Right lobe of liver (tissue), 6 donors: ENCODE results near the gene LSP1. TPM values are rescaled to one million over a fixed set of nuclear protein-coding genes. Genes with fewer than 3 reads are reported as not detected.

Experiments used
- ATAC-seq, 4 donors: fragments of 200-7000 bp; cut with Tn5 transposase; one replicate each; pipeline ENCODE4 v1.9.1; 2020; ENCODE audit warnings: mild to moderate bottlenecking in 4 of 4, moderate library complexity in 4 of 4
- DNase-seq, 3 donors: peaks; one replicate each; pipeline ENCODE4 v3.0.0-alpha.2; 2020
- H3K27ac ChIP-seq, 3 donors: fragments of 200-600 bp; one replicate each; pipeline ENCODE4 v1.8.0; 2022
- H3K27me3 ChIP-seq, 2 donors: fragments of 200-600 bp; one replicate each; pipeline ENCODE4 v1.8.0; 2022
- H3K36me3 ChIP-seq, 4 donors: fragments of 200-600 bp; sonication (generic) in 1 of 4; one replicate each; pipeline versions ENCODE4 v1.5.1 to v1.8.0; 2017 to 2022; ENCODE audit warnings: control low read depth in 1 of 4
- H3K4me1 ChIP-seq, 4 donors: fragments of 200-600 bp; sonication (generic) in 1 of 4; one replicate each; pipeline versions ENCODE4 v1.5.1 to v1.8.0; 2017 to 2022; ENCODE audit warnings: control low read depth in 1 of 4
- H3K4me3 ChIP-seq, 3 donors: fragments of 200-600 bp; one replicate each; pipeline ENCODE4 v1.8.0; 2022
- H3K9me3 ChIP-seq, 4 donors: fragments of 200-600 bp; sonication (generic) in 1 of 4; one replicate each; pipeline versions ENCODE4 v1.5.1 to v1.8.0; 2017 to 2022; ENCODE audit warnings: control low read depth in 1 of 4
- POLR2A ChIP-seq: fragments of 450-650 bp; IDR thresholded peaks from one replicate; pipeline ENCODE4 v1.6.1; 2017; ENCODE audit warnings: antibody characterized with exemption, mild to moderate bottlenecking
- WGBS: methylation state at CpG from one replicate; pipeline ENCODE4 v1.1.6; 2018; ENCODE audit warnings: low coverage, low lambda C conversion rate; ENCODE audit not compliant: insufficient coverage; ENCODE audit errors: missing lambda C conversion rate; 5-methylcytosine and 5-hydroxymethylcytosine counted together
- intact Hi-C, 2 donors: fragments of 100-400 bp; cut with DNase I; formaldehyde crosslinking; loops; one replicate each; pipeline versions ENCODE4 v1.11.2 to v1.14.1; 2022
- total RNA-seq, 6 experiments: library from RNA; depleted of rRNA in 2 of 6; stranded (reverse); fragments of >200 nt in 2 of 6; fragmentation: NEBNext Ultra II Directional in 3 of 6; extraction: Animal tissue kit (Norgen Biotek cat#: 25700) in 3 of 6; gene quantifications; one replicate each; pipeline versions ENCODE4 v1.1.0 to v1.2.4, GENCODE V29; 2016 to 2023
- TF ChIP-seq, protein P1 (sequence below), 4 donors: fragments of 200-600 bp in 3 of 4; fragments of 450-650 bp in 1 of 4; IDR thresholded peaks; one replicate each; pipeline versions ENCODE4 v1.5.1 to v1.8.0; 2016 to 2022; ENCODE audit warnings: antibody characterized with exemption in 4 of 4, mild to moderate bottlenecking in 2 of 4
- donor health status: DM: no; HTN: yes; CAD: no.
- donor health status: DM: no; HTN: no; CAD: no.
- donor health status: DM: no; HTN: no; CAD: no.
- donor health status: DM: no; HTN: yes; CAD: no.
- donor health status: DM: no; HTN: yes; CAD: no.

Gene LSP1
- total RNA-seq, 6 experiments from 2014 or later: 2.3 to 20.6 (median 8.8) TPM

DNA sequence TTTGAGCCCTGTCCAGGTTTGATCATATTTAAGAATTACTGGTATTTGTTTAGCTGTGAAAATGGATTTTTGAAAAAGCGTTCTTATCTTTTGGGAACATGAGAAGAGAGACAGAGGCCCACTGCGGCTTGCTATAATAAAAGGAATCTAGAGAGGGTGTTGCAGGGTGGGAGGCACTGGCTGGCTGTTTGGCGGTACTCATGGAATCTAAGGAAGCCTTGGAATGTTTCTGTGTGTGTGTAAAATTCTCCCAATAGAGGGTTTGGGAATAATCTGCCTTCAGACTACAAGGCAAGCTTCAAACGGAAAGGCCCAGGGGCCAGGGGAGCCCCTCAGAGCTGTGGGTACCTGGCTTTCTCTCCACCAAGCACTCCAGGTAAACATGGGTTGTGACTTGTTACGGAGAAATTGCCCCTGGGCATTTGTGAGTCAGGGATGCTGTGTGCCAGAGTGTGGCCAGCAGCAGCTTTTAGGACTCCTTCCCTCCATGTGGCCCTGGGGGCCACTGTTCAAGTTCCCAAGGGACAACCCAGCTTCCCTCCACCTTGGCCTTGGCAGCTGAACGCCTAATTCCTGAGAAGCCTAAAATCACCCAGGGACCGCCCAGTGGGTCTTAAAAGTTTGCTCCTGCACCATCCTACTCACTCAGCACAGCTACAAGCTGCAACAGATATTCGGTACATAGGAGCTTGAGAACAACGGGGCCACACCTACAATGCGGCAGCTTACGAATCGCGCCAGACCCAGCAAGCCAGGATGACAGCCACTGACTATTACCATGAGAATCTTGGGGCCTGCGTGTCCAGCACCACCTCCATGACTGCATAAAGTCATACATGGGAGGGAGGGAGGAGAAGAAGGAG lies 32.2 kb upstream of the LSP1 start:
- no peak overlapping the region for H3K27ac ChIP-seq
- DNase-seq (no peak), ATAC-seq (no peak)
- no peak for TF ChIP-seq POLR2A
- TF ChIP-seq, protein P1, sequence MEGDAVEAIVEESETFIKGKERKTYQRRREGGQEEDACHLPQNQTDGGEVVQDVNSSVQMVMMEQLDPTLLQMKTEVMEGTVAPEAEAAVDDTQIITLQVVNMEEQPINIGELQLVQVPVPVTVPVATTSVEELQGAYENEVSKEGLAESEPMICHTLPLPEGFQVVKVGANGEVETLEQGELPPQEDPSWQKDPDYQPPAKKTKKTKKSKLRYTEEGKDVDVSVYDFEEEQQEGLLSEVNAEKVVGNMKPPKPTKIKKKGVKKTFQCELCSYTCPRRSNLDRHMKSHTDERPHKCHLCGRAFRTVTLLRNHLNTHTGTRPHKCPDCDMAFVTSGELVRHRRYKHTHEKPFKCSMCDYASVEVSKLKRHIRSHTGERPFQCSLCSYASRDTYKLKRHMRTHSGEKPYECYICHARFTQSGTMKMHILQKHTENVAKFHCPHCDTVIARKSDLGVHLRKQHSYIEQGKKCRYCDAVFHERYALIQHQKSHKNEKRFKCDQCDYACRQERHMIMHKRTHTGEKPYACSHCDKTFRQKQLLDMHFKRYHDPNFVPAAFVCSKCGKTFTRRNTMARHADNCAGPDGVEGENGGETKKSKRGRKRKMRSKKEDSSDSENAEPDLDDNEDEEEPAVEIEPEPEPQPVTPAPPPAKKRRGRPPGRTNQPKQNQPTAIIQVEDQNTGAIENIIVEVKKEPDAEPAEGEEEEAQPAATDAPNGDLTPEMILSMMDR (IDR thresholded peaks at IDR 0.05): no peak
- intact Hi-C loops: no loop called here
- H3K4me3 ChIP-seq: no peak overlapping the region
- no peaks in the 10 kb centered on the region for H3K4me1 ChIP-seq
- no peaks in the 10 kb centered on the region for H3K36me3 ChIP-seq
- H3K27me3 ChIP-seq: no peaks in the 10 kb centered on the region
- 75% methylated on average over 9 of the region's 14 CpGs for WGBS
- H3K9me3 ChIP-seq: no peaks in the 10 kb centered on the region

DNA sequence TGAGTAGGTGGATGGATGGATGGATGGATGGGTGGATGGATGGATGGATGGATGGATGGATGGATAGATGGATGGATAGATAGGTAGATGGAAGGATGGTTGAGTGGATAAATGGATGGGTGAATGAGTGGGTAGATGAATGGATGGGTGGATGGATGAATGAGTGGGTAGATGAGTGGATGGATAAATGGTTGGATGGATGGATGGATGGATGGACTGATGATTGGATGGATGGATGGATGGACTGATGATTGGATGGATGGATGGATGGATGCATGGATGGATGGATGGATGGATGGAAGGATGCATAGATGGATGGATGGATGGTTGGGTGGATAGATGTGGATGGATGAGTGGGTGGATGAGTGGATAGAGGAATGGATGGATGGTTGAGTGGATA lies 31.3 kb upstream of the LSP1 start:
- no peak overlapping the region for H3K4me3 ChIP-seq

DNA sequence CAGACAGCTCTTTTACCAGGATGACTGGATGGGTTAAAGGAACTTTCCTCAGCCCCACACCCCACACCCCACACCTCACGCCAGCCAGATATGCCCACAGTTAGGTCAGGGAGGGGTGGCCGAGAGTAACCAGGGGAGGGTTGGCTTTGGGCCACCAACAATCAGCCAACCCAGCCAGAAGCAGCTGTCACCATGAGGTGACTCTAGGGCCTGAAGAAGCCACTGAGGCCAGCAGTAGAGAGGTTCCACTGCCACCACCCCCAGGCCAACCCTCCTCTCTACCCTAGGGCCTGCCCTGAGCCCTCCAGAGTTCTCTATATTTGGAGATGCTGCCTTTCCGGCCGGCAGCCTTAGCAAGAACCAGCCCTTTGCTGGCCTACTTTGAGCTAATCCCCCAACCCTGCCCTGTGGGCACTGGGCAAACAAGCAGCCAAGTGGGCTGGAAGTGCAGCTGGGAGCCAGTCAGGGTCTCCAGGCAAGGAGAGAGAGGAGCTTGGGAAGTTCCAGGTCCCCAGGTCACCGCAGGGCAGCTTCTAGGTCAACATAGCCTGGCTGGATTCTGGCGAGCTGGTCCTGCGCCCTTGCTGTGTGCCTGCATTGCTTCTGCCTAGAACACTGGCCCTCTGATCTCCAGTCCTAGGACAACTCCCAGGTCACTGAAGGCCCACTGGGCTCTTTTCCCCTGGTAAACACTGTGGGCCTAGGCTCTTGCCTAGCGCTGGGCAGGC lies 30.1 kb upstream of the LSP1 start:
- TF ChIP-seq, protein P1 (IDR thresholded peaks at IDR 0.05): no peak
- no peak for TF ChIP-seq POLR2A
- intact Hi-C loops: no loop called here
- no CpG with 5 or more reads among the region's 8 CpGs for WGBS
- no peaks in the 10 kb centered on the region for H3K27me3 ChIP-seq
- DNase-seq: no peak
- no peak overlapping the region for H3K27ac ChIP-seq
- H3K4me3 ChIP-seq: no peak overlapping the region
- no peak for ATAC-seq
- H3K9me3 ChIP-seq: no peaks in the 10 kb centered on the region
- no peaks in the 10 kb centered on the region for H3K36me3 ChIP-seq
- peaks cover 0 to 10% (median 2%) of the 10 kb centered on the region in 4 donors for H3K4me1 ChIP-seq

More for the DNA sequence above, 31.3 kb upstream of the LSP1 start:
- intact Hi-C loops: no loop called here
- Histone ChIP-seq H3K4me1 (peaks cover 0 to under 1% (median 0%) of the 10 kb centered on the region in 4 donors), H3K36me3 (no peaks in the 10 kb centered on the region), H3K27ac (no peak overlapping the region), H3K9me3 (no peaks in the 10 kb centered on the region), H3K27me3 (no peaks in the 10 kb centered on the region)
- TF ChIP-seq POLR2A: no peak
- TF ChIP-seq, protein P1 (IDR thresholded peaks at IDR 0.05): no peak
- no peak for ATAC-seq
- no peak for DNase-seq

DNA sequence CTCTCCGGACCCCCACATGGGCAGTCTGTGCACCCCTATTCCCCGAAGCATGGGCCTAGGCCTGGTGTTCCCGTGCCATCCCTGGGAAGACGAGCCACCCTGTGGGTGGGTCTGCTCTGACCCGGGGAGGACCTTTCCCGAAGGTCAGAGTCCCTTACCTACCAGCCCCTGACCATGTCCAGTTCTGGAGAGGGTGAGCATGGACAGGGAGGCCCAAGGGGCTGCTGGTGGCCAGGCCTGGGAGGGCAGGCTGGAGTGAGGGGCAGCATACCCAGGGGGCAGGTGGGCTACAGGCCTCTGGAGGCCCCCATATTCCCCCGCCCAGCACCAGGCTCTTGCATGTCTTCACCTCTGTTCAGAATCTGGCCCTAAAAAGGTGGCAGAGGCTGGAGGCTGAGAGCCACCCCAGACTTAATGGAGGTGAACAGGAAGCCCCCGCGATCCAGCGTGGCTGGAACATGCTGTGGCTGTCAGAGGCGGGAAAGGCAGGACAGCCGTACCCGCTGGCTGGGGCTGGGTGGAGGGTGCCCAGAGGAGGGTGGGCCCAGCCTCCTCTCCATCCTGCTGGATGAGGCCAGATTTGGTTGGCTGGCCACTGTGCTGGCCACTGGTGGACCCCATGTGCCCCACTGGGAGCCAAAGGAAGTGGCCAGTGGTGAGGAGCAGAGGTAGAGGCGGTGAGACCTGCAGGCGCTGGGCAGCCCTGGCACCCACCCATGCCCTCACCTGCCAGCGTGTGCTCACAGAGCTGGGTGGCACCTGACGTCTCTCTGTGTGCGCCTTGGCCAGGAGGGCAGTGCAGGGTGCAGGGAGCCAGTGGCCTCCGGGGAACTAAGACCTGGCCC lies 29.3 kb upstream of the LSP1 start:
- no peak for TF ChIP-seq POLR2A
- TF ChIP-seq, protein P1 (IDR thresholded peaks at IDR 0.05): no peak
- Histone ChIP-seq H3K27ac (no peak overlapping the region), H3K27me3 (no peaks in the 10 kb centered on the region), H3K4me1 (peaks cover 0 to 10% (median 2%) of the 10 kb centered on the region in 4 donors), H3K9me3 (no peaks in the 10 kb centered on the region), H3K4me3 (no peak overlapping the region), H3K36me3 (no peaks in the 10 kb centered on the region)
- 76% methylated on average over 3 of the region's 19 CpGs for WGBS
- DNase-seq: no peak
- ATAC-seq: no peak
- intact Hi-C loops: no loop called here
